ENCODE data around the gene ALOX15. TPM values are rescaled to one million over a fixed set of nuclear protein-coding genes. Genes with fewer than 3 reads are reported as not detected.
A peak's percentile ranks its signal among the peaks of the same experiment; 100 is the strongest.

ALOX15 gene
- total RNA-seq, 6 experiments from 2014 or later = not detected

GRCh38 chr17:4594931-4595684 is 46.4 kb downstream of the ALOX15 start:
- DNase-seq = no peak
- no peaks in the 10 kb centered on the region for H3K4me1 Mint-ChIP-seq (ENCODE audit: low read depth)
- H3K36me3 Mint-ChIP-seq (ENCODE audit: low read depth) = no peaks in the 10 kb centered on the region
- H3K9me3 Mint-ChIP-seq = no peaks in the 10 kb centered on the region
- H3K27ac Mint-ChIP-seq = no peak overlapping the region
- H3K4me3 Mint-ChIP-seq = no peak overlapping the region
- H3K27me3 Mint-ChIP-seq (ENCODE audit: insufficient read depth) = peaks cover 49% of the 10 kb centered on the region
- TF ChIP-seq CTCF (IDR thresholded peaks at IDR 0.05) = no peak; the same call in 1 of the 2 replicates

- H3K4me1 Mint-ChIP-seq (ENCODE audit: low read depth) = no peaks in the 10 kb centered on the region
- no peak overlapping the region for H3K4me3 Mint-ChIP-seq
- H3K9me3 Mint-ChIP-seq = no peaks in the 10 kb centered on the region
- H3K27me3 Mint-ChIP-seq (ENCODE audit: insufficient read depth) = peaks cover 44% of the 10 kb centered on the region
- no peak overlapping the region for H3K27ac Mint-ChIP-seq
- no peak for DNase-seq
- no peak for TF ChIP-seq CTCF (IDR thresholded peaks at IDR 0.05)
- H3K36me3 Mint-ChIP-seq (ENCODE audit: low read depth) = no peaks in the 10 kb centered on the region
These were observed 47.1 kb downstream of the ALOX15 start for GRCh38 chr17:4594406-4594805.

- TF ChIP-seq CTCF (IDR thresholded peaks at IDR 0.05) = no peak
- Mint-ChIP-seq H3K27me3 (ENCODE audit: insufficient read depth) (peaks cover 38% of the 10 kb centered on the region), H3K9me3 (no peaks in the 10 kb centered on the region), H3K27ac (no peak overlapping the region), H3K4me1 (ENCODE audit: low read depth) (no peaks in the 10 kb centered on the region), H3K36me3 (ENCODE audit: low read depth) (no peaks in the 10 kb centered on the region), H3K4me3 (no peak overlapping the region)
- no peak for DNase-seq
These were observed 48.5 kb downstream of the ALOX15 start for GRCh38 chr17:4593021-4593421.

- Mint-ChIP-seq H3K9me3 (no peaks in the 10 kb centered on the region), H3K36me3 (ENCODE audit: low read depth) (no peaks in the 10 kb centered on the region), H3K4me1 (ENCODE audit: low read depth) (no peaks in the 10 kb centered on the region), H3K27me3 (ENCODE audit: insufficient read depth) (peaks cover 35% of the 10 kb centered on the region), H3K27ac (no peak overlapping the region), H3K4me3 (no peak overlapping the region)
- DNase-seq = no peak
- no peak for TF ChIP-seq CTCF (IDR thresholded peaks at IDR 0.05)
These were observed 49.1 kb downstream of the ALOX15 start for GRCh38 chr17:4592240-4593005.

- H3K4me1 Mint-ChIP-seq (ENCODE audit: low read depth) = no peaks in the 10 kb centered on the region
- no peaks in the 10 kb centered on the region for H3K36me3 Mint-ChIP-seq (ENCODE audit: low read depth)
- no peak overlapping the region for H3K4me3 Mint-ChIP-seq
- DNase-seq = peak; percentile 8
- peaks cover 43% of the 10 kb centered on the region for H3K27me3 Mint-ChIP-seq (ENCODE audit: insufficient read depth)
- TF ChIP-seq CTCF (IDR thresholded peaks at IDR 0.05) = no peak
- H3K27ac Mint-ChIP-seq = no peak overlapping the region
- no peaks in the 10 kb centered on the region for H3K9me3 Mint-ChIP-seq
These were observed 49.9 kb downstream of the ALOX15 start for GRCh38 chr17:4591529-4591928.
